Epithelial cell of esophagus (primary cell): Measurements from ENCODE around the gene NR2E3.

Experiments
- DNase-seq: peaks from one replicate; pipeline ENCODE4 v3.0.0; 2010; ENCODE audit warnings: low read depth
- H3K4me3 ChIP-seq: 2 replicates; pipeline ENCODE4 v1.5.1; 2011; ENCODE audit warnings: mild to moderate bottlenecking, low read length, control low read depth
- TF ChIP-seq, protein P1 (sequence below): IDR thresholded peaks from 2 replicates; pipeline ENCODE4 v1.5.1; 2011; ENCODE audit warnings: low read depth, mild to moderate bottlenecking, low read length, control low read depth, inconsistent platforms; ENCODE audit not compliant: insufficient read depth; ENCODE audit errors: missing control alignments

Gene NR2E3

DNA sequence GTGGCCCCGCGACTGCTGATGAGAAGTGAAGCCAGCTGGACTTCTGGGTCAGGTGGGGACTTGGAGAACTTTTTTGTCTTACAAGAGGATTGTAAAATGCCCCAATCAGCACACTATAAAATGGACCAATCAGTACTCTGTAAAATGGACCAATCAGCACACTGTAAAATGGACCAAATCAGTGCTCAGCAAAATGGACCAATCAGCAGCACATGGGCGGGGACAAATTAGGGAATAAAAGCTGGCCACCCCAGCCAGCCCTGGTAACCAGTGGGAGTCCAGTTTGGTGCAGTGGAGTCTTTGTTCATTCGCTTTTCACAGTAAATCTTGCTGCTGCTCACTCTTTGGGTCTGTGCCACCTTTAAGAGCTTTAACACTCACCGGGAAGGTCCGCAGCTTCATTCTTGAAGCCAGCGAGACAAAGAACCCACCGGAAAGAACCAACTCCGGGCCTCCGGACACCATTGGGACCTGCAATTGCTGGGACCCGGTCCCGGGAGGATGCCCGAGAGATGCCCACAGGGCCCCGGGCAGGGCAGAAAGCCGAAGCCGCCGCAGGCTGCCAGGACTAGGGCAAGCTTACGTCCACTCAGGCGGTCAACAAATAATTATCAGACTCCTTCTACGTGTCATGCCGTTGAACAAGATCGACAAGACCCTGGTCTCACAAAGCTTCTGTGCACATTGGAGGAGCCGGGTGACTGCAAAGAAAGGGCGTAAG, 8.3 kb upstream of the NR2E3 start:
- H3K4me3 ChIP-seq = no peak overlapping the region
- no peak for DNase-seq
- TF ChIP-seq, protein P1, sequence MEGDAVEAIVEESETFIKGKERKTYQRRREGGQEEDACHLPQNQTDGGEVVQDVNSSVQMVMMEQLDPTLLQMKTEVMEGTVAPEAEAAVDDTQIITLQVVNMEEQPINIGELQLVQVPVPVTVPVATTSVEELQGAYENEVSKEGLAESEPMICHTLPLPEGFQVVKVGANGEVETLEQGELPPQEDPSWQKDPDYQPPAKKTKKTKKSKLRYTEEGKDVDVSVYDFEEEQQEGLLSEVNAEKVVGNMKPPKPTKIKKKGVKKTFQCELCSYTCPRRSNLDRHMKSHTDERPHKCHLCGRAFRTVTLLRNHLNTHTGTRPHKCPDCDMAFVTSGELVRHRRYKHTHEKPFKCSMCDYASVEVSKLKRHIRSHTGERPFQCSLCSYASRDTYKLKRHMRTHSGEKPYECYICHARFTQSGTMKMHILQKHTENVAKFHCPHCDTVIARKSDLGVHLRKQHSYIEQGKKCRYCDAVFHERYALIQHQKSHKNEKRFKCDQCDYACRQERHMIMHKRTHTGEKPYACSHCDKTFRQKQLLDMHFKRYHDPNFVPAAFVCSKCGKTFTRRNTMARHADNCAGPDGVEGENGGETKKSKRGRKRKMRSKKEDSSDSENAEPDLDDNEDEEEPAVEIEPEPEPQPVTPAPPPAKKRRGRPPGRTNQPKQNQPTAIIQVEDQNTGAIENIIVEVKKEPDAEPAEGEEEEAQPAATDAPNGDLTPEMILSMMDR = no peak

DNA sequence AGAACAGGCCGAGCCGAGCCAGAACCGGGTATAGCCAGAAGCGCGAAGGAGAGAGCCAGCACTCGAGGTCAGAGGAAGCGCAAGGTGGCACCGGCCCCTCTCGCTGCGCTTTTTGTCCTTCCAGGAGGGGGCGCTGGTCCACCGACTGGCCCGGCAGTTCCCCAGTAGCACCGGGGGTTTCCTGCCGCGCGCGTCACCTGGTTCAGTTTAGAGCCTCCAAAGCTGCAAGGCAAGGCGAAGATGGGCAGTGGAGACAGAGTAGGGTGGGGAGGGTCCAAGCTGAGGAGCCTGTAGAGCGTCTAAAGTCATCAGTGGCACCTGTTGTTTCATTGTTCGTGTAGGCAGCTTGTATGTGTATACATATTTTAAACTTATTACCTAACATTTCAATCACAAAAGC, 7.6 kb upstream of the NR2E3 start:
- no peak overlapping the region for H3K4me3 ChIP-seq
- TF ChIP-seq, protein P1 = peak; percentile 16
- DNase-seq = no peak

DNA sequence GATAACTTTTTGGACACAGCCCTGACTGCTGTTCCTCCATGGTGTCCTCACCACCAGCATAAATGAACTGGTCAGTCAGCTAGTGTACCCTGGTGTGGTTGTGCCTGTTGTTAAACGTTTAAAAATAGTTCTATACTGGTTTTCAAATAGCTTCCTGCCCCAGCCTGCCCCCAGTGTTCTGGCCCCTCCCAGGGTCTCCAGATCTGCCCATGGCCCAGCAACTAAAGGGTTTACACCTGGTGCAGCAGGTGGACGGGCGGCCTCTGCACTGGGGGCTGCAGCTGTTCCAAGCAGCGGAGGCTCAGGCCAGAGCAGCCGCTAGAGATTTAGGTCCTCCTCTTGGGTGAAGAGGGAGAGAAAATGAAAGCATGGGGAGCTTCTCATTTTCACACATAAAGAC, 6.1 kb upstream of the NR2E3 start:
- no peak overlapping the region for H3K4me3 ChIP-seq
- TF ChIP-seq, protein P1 = no peak
- no peak for DNase-seq

DNA sequence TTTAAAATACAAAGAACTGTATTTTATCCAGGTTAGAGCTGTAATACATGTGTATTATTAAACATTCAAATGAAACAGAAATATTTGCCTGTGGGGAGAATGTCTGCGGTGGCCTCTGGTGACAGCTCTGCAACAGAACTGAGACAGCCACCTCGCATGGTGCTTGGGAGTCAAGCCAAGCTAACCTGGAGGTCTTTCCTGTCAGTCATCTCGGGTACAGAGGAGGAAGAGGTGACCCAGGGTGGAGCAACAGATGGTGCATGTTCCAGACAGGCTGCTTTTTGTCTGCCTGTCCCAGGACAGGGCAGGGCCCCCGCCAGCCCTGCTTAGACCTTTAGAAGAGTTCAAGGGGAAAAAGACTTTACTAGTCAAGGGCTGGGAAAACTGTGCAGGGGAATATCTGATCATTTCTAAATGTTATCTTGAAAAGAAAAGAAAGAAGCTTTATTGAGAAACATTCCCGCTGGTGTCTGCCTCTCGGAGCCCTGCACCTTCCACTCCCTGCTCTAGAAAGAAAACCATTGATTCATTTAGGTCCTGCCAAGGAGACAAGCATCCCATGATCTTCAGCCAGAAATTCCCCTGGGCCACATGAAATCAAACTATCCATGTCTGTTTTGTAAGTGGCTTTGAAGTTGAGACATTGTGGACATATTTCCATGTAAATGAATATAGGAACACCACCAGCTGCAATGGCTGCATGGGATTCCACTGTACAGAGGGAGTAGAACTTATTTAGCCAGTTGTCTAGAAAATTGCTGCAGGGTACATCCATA, 5.5 kb upstream of the NR2E3 start:
- no peak overlapping the region for H3K4me3 ChIP-seq
- DNase-seq = no peak
- TF ChIP-seq, protein P1 = no peak

DNA sequence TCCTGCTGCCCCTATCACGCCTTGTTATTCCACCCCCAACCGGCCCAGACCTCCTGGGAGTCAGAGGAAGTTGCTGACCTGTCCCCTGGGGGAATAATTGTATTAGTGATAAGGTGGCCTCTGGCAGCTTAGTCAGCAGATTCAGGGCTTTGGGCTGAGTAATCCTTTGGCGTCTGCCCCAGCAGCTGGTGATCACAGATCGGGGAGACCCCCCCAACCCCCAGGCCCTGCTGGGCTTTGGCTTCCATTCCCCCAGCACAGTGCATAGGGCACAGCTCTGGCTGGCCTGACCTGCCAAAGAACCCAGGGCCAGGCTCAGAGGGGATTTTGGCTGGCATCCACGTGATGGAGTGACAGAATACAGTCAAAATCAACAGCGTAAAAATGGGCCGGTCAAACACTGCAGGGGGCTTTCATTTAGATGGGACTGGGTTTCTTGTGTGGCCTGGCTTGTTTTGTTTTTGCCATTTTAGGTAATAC, 3.9 kb upstream of the NR2E3 start:
- DNase-seq = peak; percentile 43
- H3K4me3 ChIP-seq = no peak overlapping the region
- TF ChIP-seq, protein P1 = no peak

DNA sequence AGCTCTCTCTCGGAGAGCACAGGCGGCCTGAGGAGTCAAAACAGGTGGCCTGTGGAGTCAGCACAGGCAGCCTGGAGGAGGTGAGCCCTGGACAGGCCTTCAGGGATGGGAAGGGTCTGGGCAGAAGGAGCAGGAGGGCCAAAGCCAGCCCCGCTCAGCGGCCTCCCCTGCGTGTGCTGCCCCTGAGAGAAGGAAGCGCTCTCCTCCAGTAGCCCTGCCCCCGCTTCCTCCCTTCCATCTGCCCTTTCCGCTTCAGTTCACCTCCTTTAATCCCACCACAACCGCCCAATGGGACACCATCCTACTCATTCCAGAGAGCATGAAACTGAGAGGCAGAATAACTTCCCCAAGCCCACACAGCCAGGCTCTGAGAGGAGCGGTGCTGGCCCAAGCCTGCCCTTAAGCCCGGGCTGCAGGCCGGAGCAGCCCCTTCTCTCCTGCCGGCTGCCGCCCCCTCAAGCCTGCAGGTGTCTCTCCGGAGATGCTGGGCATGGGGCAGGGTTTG, 3.2 kb upstream of the NR2E3 start:
- no peak overlapping the region for H3K4me3 ChIP-seq
- TF ChIP-seq, protein P1 = no peak
- no peak for DNase-seq
